Endothelial cell of umbilical vein (primary cell): ENCODE results near the gene PHTF1.

Experiments
- EZH2 ChIP-seq: IDR thresholded peaks from 2 replicates; pipeline ENCODE4 v1.6.1; 2012; ENCODE audit warnings: borderline replicate concordance, low read depth, mild to moderate bottlenecking, moderate library complexity, low read length, inconsistent platforms; ENCODE audit not compliant: severe bottlenecking
- FOS ChIP-seq: IDR thresholded peaks from 2 replicates; pipeline ENCODE4 v1.6.1; 2011; ENCODE audit warnings: mild to moderate bottlenecking, low read length, moderate library complexity, borderline replicate concordance; ENCODE audit not compliant: insufficient read depth
- JUN ChIP-seq: IDR thresholded peaks from 2 replicates; pipeline ENCODE4 v1.6.1; 2011; ENCODE audit warnings: borderline replicate concordance, low read depth; ENCODE audit not compliant: insufficient read length, insufficient read depth
- POLR2A ChIP-seq: IDR thresholded peaks from 2 replicates; pipeline ENCODE4 v1.6.1; 2012; ENCODE audit warnings: low read depth, mild to moderate bottlenecking, control low read depth, low read length
- POLR2AphosphoS5 ChIP-seq: IDR thresholded peaks from 2 replicates; pipeline ENCODE4 v1.6.1; 2012; ENCODE audit warnings: low read depth, mild to moderate bottlenecking, control low read depth, low read length, moderate library complexity; ENCODE audit not compliant: insufficient read depth
- TF ChIP-seq, protein P1 (sequence below), 2 donors: IDR thresholded peaks; 1 replicate in 1 of 2; 2 replicates in 1 of 2; pipeline ENCODE4 v1.5.1; 2011; ENCODE audit warnings: low read length in 2 of 2, mild to moderate bottlenecking in 2 of 2, moderate library complexity in 2 of 2, control low read depth in 1 of 2, inconsistent platforms in 1 of 2, low read depth in 1 of 2; ENCODE audit not compliant: insufficient read depth in 1 of 2; ENCODE audit errors: extremely low read depth in 1 of 2
- TF ChIP-seq, protein P2 (sequence below): IDR thresholded peaks from 2 replicates; pipeline ENCODE4 v1.6.1; 2011; ENCODE audit not compliant: insufficient read depth, insufficient read length

DNA sequence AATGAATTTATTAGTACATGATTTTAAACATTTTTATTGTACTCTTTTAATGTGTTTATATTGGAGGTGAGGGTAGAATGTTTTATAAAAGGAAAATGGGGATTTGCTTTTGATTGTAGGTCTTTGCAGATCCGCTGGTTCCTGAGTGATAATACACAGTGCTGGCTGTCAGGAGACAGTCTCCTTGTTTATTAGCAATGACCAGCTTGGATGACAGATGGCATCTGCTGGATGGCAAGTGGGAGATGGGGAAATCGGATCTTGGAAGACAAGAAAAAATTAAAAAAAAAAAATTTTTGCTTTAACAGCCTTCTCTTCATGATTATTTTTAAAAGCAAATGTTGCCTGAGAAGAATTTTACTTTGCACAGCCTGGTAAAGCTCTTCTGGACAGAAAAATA, 4.4 kb upstream of the PHTF1 start:
- TF ChIP-seq POLR2A, result no peak
- TF ChIP-seq, protein P1, sequence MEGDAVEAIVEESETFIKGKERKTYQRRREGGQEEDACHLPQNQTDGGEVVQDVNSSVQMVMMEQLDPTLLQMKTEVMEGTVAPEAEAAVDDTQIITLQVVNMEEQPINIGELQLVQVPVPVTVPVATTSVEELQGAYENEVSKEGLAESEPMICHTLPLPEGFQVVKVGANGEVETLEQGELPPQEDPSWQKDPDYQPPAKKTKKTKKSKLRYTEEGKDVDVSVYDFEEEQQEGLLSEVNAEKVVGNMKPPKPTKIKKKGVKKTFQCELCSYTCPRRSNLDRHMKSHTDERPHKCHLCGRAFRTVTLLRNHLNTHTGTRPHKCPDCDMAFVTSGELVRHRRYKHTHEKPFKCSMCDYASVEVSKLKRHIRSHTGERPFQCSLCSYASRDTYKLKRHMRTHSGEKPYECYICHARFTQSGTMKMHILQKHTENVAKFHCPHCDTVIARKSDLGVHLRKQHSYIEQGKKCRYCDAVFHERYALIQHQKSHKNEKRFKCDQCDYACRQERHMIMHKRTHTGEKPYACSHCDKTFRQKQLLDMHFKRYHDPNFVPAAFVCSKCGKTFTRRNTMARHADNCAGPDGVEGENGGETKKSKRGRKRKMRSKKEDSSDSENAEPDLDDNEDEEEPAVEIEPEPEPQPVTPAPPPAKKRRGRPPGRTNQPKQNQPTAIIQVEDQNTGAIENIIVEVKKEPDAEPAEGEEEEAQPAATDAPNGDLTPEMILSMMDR (IDR thresholded peaks at IDR 0.05; ENCODE audit: extremely low read depth in 1 of 2, insufficient read depth in 1 of 2, low read depth in 1 of 2, low read length in 2 of 2), result no peak
- TF ChIP-seq POLR2AphosphoS5, result no peak
- TF ChIP-seq FOS, result no peak
- no peak for TF ChIP-seq JUN
- no peak for TF ChIP-seq EZH2
- TF ChIP-seq, protein P2, sequence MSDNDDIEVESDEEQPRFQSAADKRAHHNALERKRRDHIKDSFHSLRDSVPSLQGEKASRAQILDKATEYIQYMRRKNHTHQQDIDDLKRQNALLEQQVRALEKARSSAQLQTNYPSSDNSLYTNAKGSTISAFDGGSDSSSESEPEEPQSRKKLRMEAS, result no peak
